ENCODE results near the gene FCN1.

DNA sequence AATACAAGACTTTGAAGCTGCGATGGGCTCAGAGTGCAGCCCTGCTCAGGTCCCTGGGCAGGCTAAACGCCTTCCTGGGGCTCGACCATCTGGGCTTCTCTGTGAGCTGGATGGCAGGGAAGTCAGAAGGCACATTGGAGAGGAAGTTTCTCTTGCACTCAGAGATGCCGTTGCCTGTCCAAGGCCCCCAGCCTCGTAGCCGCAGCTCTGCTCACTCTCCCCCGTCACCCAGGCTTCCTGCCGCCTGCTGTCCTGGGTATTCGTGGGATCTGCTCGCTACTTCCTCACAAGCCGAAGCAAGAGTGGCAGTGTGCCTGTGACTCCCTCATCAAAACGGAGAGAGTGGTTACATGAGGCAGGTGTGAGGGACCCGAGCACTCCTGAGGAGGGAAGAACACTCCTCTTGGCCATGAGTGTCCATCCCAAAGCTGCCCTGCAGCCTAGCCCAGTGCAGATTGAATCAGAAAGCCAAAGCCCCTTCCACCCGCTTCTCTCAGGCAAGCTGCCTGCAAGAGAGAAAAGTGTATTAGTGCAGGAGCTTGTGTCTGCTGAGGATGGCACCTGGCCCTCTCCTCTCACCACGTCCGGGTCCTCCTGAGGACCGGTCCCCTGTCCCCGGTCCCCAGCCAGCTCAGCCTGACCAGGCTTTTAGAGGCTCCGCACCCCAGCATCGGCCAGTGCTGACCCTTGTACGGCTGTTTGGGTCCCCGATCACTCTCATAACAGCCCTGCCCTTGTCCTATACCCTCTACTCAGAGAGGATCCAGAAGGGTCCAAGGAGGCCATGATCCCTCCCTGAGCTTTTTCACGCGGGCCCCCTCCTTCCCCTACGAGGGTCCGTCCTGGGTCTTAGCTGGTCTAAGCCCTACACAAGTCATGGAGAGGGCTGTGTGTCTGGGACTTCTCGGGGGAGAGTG, 29.8 kb downstream of the FCN1 start:
- TF ChIP-seq, protein P1, sequence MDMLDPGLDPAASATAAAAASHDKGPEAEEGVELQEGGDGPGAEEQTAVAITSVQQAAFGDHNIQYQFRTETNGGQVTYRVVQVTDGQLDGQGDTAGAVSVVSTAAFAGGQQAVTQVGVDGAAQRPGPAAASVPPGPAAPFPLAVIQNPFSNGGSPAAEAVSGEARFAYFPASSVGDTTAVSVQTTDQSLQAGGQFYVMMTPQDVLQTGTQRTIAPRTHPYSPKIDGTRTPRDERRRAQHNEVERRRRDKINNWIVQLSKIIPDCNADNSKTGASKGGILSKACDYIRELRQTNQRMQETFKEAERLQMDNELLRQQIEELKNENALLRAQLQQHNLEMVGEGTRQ (IDR thresholded peaks at IDR 0.05; ENCODE audit: borderline replicate concordance, low read depth, low read length), result no peak
- no peak for TF ChIP-seq SIX5 (IDR thresholded peaks at IDR 0.05; ENCODE audit: low read depth, low read length, severe bottlenecking)
- no peak for TF ChIP-seq SREBF2 (IDR thresholded peaks at IDR 0.05; ENCODE audit: low read length)
- no peak for TF ChIP-seq EZH2 (IDR thresholded peaks at IDR 0.05; ENCODE audit: borderline replicate concordance, control insufficient read depth, low read depth, low read length)
- TF ChIP-seq TAF1 (IDR thresholded peaks at IDR 0.05; ENCODE audit: borderline replicate concordance, low read depth, low read length), result no peak
- TF ChIP-seq STAT1 (conservative IDR thresholded peaks at IDR 0.05), result no peak
- TF ChIP-seq CHD2 (IDR thresholded peaks at IDR 0.05; ENCODE audit: borderline replicate concordance, low read depth, low read length), result no peak
- TF ChIP-seq POLR2A (IDR thresholded peaks at IDR 0.05; ENCODE audit: low read depth, low read length), result no peak
- TF ChIP-seq, protein P2, sequence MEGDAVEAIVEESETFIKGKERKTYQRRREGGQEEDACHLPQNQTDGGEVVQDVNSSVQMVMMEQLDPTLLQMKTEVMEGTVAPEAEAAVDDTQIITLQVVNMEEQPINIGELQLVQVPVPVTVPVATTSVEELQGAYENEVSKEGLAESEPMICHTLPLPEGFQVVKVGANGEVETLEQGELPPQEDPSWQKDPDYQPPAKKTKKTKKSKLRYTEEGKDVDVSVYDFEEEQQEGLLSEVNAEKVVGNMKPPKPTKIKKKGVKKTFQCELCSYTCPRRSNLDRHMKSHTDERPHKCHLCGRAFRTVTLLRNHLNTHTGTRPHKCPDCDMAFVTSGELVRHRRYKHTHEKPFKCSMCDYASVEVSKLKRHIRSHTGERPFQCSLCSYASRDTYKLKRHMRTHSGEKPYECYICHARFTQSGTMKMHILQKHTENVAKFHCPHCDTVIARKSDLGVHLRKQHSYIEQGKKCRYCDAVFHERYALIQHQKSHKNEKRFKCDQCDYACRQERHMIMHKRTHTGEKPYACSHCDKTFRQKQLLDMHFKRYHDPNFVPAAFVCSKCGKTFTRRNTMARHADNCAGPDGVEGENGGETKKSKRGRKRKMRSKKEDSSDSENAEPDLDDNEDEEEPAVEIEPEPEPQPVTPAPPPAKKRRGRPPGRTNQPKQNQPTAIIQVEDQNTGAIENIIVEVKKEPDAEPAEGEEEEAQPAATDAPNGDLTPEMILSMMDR (IDR thresholded peaks at IDR 0.05 in 2 of 3, conservative IDR thresholded peaks at IDR 0.05 in 1 of 3; ENCODE audit: control insufficient read depth in 2 of 3, extremely low read depth in 1 of 3, insufficient read depth in 1 of 3, low read depth in 3 of 3, low read length in 3 of 3), result no peak
- TF ChIP-seq EP300 (IDR thresholded peaks at IDR 0.05; ENCODE audit: borderline replicate concordance in 1 of 2, control insufficient read depth in 1 of 2, low read depth in 2 of 2, low read length in 2 of 2), result no peak
- TF ChIP-seq HDGF (IDR thresholded peaks at IDR 0.05), result no peak
- TF ChIP-seq GABPA (IDR thresholded peaks at IDR 0.05; ENCODE audit: low read depth), result no peak
- TF ChIP-seq MTA2 (IDR thresholded peaks at IDR 0.05; ENCODE audit: low read depth), result no peak
- TF ChIP-seq CBX5 (IDR thresholded peaks at IDR 0.05; ENCODE audit: low read depth), result no peak

Measured in GM12878 (cell line).